Measurements from ENCODE around the gene CALML5.

CALML5 gene

DNA sequence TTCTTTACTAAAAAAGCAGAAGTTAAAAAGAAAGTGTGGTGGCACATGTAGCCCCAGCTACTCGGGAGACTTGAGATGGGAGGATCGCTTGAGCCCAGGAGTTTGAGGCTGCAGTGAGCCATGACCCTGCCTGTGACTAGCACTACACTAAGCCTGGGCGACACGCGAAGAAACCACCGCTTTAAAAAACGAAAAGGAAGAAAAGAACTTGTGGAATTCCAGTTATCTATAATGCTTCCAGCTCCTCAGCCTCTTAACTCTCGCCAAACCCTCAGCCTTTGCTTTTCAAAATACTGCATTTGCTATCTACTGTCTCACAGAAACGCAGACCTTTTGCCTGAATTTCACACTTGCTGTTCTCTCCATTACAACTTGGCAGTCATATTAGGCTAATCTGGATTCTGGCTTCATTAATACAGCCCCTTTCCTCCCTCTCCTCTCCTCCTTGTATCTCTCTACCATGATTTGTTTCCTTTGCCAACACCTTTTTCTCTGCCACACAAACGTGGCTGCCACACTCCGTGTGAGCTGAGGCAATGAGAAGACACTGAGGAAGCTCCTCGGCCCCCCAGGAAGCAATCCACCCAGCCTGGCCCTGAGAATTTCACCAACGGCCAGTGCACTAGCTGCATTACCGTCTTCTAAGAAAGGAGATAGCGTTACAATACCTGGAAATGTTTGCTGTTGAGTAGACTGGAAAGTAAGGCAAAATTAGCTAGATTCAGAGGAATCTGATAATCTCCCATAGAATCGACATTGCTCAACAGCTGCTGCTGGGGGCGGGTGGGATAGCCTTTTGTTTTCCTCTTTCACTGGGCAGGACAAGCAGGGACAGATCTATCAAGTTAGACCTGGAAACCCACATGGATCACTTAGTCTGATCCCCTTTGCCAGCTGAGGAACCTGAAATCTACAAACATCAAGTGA, 37.2 kb downstream of the CALML5 start:
- Histone ChIP-seq H3F3A (ENCODE audit: low read depth) (no peaks in the 10 kb centered on the region), H3K9me2 (replicated peaks; ENCODE audit: low read depth, low read length) (no peaks in the 10 kb centered on the region), H3K27me3 (ENCODE audit: insufficient read depth, low read length, poor library complexity, severe bottlenecking) (no peaks in the 10 kb centered on the region), H3K4me1 (ENCODE audit: insufficient read depth, low read length, poor library complexity, severe bottlenecking) (peaks cover 20% of the 10 kb centered on the region), H3K79me2 (ENCODE audit: insufficient read depth, low read length) (no peaks in the 10 kb centered on the region), H3K36me3 (ENCODE audit: insufficient read depth, low read length) (peaks cover 30% of the 10 kb centered on the region; the same call in 1 of the 2 replicates), H4K20me1 (ENCODE audit: insufficient read depth, low read length, poor library complexity, severe bottlenecking) (no peaks in the 10 kb centered on the region), H3K9me3 (ENCODE audit: insufficient read depth, low read depth, low read length) (no peaks in the 10 kb centered on the region), H3K4me2 (ENCODE audit: low read depth, low read length, poor library complexity, severe bottlenecking) (no peak overlapping the region), H3K9ac (ENCODE audit: low read depth, low read length, poor library complexity, severe bottlenecking) (no peak overlapping the region), H3K4me3 (ENCODE audit: low read length, poor library complexity, severe bottlenecking) (no peak overlapping the region), H2AFZ (ENCODE audit: low read length) (no peak overlapping the region)
- TF ChIP-seq, protein P1, sequence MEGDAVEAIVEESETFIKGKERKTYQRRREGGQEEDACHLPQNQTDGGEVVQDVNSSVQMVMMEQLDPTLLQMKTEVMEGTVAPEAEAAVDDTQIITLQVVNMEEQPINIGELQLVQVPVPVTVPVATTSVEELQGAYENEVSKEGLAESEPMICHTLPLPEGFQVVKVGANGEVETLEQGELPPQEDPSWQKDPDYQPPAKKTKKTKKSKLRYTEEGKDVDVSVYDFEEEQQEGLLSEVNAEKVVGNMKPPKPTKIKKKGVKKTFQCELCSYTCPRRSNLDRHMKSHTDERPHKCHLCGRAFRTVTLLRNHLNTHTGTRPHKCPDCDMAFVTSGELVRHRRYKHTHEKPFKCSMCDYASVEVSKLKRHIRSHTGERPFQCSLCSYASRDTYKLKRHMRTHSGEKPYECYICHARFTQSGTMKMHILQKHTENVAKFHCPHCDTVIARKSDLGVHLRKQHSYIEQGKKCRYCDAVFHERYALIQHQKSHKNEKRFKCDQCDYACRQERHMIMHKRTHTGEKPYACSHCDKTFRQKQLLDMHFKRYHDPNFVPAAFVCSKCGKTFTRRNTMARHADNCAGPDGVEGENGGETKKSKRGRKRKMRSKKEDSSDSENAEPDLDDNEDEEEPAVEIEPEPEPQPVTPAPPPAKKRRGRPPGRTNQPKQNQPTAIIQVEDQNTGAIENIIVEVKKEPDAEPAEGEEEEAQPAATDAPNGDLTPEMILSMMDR (conservative IDR thresholded peaks at IDR 0.05; ENCODE audit: low read length), result no peak
- no peak for TF ChIP-seq EZH2phosphoT487 (IDR thresholded peaks at IDR 0.05; ENCODE audit: borderline replicate concordance)

DNA sequence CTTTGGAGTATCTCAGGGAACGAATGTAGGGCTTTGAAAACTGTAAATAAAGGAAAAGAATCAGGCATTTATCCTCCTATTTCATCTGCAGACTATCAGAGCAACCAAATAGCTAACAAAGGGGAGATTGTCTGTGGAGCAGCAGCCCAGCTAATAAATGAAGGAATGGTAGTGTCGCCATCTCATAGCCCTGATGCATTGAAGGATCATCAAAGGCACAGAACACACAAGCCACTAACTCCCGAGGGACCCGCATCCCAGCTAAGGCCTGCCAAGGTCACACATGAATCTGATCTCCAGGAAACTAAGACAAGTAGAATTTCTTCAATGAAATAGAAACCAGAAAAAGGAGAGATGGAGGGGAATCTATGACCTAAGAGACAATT, 38.2 kb downstream of the CALML5 start:
- Histone ChIP-seq H4K20me1 (ENCODE audit: insufficient read depth, low read length, poor library complexity, severe bottlenecking) (no peaks in the 10 kb centered on the region), H3F3A (ENCODE audit: low read depth) (no peaks in the 10 kb centered on the region), H3K27me3 (ENCODE audit: insufficient read depth, low read length, poor library complexity, severe bottlenecking) (no peaks in the 10 kb centered on the region), H3K36me3 (ENCODE audit: insufficient read depth, low read length) (peaks cover 39% of the 10 kb centered on the region; the same call in 1 of the 2 replicates), H3K9me3 (ENCODE audit: insufficient read depth, low read depth, low read length) (no peaks in the 10 kb centered on the region), H3K9ac (ENCODE audit: low read depth, low read length, poor library complexity, severe bottlenecking) (no peak overlapping the region), H2AFZ (ENCODE audit: low read length) (no peak overlapping the region), H3K4me3 (ENCODE audit: low read length, poor library complexity, severe bottlenecking) (no peak overlapping the region), H3K9me2 (replicated peaks; ENCODE audit: low read depth, low read length) (no peaks in the 10 kb centered on the region), H3K79me2 (ENCODE audit: insufficient read depth, low read length) (no peaks in the 10 kb centered on the region), H3K4me1 (ENCODE audit: insufficient read depth, low read length, poor library complexity, severe bottlenecking) (peaks cover 14% of the 10 kb centered on the region), H3K4me2 (ENCODE audit: low read depth, low read length, poor library complexity, severe bottlenecking) (no peak overlapping the region)
- TF ChIP-seq, protein P1 (conservative IDR thresholded peaks at IDR 0.05; ENCODE audit: low read length), result no peak
- no peak for TF ChIP-seq EZH2phosphoT487 (IDR thresholded peaks at IDR 0.05; ENCODE audit: borderline replicate concordance)

DNA sequence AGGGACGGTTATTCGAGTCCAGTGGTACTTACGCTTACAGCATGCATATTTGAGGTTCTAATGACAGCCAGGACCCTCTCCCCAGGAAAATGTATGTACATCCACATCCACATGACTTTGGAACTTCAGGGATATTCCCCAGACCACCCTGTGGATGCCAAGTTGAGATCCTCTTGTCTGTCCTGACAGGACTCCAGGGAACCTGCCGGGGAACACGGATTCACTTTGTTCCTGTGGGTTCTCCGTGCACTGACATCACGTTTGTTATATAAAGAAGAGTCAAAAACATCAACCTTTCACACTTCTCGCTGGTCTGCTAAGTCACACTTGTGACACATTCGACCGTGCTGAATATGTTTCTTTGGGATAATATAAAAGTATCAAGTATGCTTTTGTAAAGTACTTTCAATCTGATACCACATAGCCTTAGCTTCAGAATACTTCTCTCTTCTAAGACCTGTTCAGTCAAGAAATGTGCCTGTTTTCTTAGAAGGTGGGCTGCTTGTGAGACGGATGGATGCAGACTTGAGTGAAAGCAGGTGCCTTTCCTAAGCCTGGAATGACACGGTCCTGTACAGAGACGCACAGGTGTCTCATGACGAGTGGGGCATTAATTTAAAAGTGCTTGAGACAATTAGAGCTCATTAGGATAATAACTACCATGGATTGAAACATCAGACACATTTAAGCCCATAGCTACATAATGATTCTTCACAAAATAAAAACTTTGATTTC, 38.7 kb downstream of the CALML5 start:
- H3K4me3 ChIP-seq (ENCODE audit: low read length, poor library complexity, severe bottlenecking), result no peak overlapping the region
- no peaks in the 10 kb centered on the region for H3F3A ChIP-seq (ENCODE audit: low read depth)
- H4K20me1 ChIP-seq (ENCODE audit: insufficient read depth, low read length, poor library complexity, severe bottlenecking), result no peaks in the 10 kb centered on the region
- no peaks in the 10 kb centered on the region for H3K9me3 ChIP-seq (ENCODE audit: insufficient read depth, low read depth, low read length)
- H3K9me2 ChIP-seq (replicated peaks; ENCODE audit: low read depth, low read length), result no peaks in the 10 kb centered on the region
- no peak overlapping the region for H3K4me2 ChIP-seq (ENCODE audit: low read depth, low read length, poor library complexity, severe bottlenecking)
- peaks cover 14% of the 10 kb centered on the region for H3K4me1 ChIP-seq (ENCODE audit: insufficient read depth, low read length, poor library complexity, severe bottlenecking)
- H3K79me2 ChIP-seq (ENCODE audit: insufficient read depth, low read length), result no peaks in the 10 kb centered on the region
- H2AFZ ChIP-seq (ENCODE audit: low read length), result no peak overlapping the region
- no peaks in the 10 kb centered on the region for H3K27me3 ChIP-seq (ENCODE audit: insufficient read depth, low read length, poor library complexity, severe bottlenecking)
- no peak for TF ChIP-seq EZH2phosphoT487 (IDR thresholded peaks at IDR 0.05; ENCODE audit: borderline replicate concordance)
- TF ChIP-seq, protein P1 (conservative IDR thresholded peaks at IDR 0.05; ENCODE audit: low read length), result no peak
- H3K36me3 ChIP-seq (ENCODE audit: insufficient read depth, low read length), result peaks cover 45% of the 10 kb centered on the region
- no peak overlapping the region for H3K9ac ChIP-seq (ENCODE audit: low read depth, low read length, poor library complexity, severe bottlenecking)
